Neural crest cell (in vitro differentiated cells): Measurements from ENCODE around the gene PUSL1. TPM values are rescaled to one million over a fixed set of nuclear protein-coding genes. Genes with fewer than 3 reads are reported as not detected.

Experiments used
- DNase-seq: peaks from one replicate; pipeline ENCODE4 v3.0.0; 2021; ENCODE audit warnings: low read depth, mixed read lengths, low spot score
- H3K27ac Mint-ChIP-seq: one replicate; pipeline ENCODE4 v1.8.0; 2021; ENCODE audit warnings: mild to moderate bottlenecking, mixed read lengths; ENCODE audit not compliant: unreplicated experiment
- H3K27me3 Mint-ChIP-seq: 2 replicates; pipeline ENCODE4 v1.8.0; 2021; ENCODE audit warnings: low read depth, mild to moderate bottlenecking, mixed read lengths
- H3K36me3 Mint-ChIP-seq: 2 replicates; pipeline ENCODE4 v1.8.0; 2021; ENCODE audit warnings: low read depth, mild to moderate bottlenecking, mixed read lengths
- H3K4me1 Mint-ChIP-seq: 2 replicates; pipeline ENCODE4 v1.8.0; 2021; ENCODE audit warnings: mixed read lengths
- H3K4me3 Mint-ChIP-seq: one replicate; pipeline ENCODE4 v1.8.0; 2021; ENCODE audit warnings: mild to moderate bottlenecking, mixed read lengths
- H3K9me3 Mint-ChIP-seq: 2 replicates; pipeline ENCODE4 v1.8.0; 2021; ENCODE audit warnings: mixed read lengths
- total RNA-seq: library from RNA; stranded (reverse); gene quantifications from 2 replicates; pipeline ENCODE4 v1.2.1, GENCODE V29; 2021
- TF ChIP-seq, protein P1 (sequence below): fragments of 200-600 bp; sonication (generic); conservative IDR thresholded peaks from 2 replicates; pipeline ENCODE4 v1.5.0; 2021; ENCODE audit warnings: antibody characterized with exemption, mild to moderate bottlenecking

Gene PUSL1
- total RNA-seq, 1 donor from 2014 or later = 27.9 TPM

DNA sequence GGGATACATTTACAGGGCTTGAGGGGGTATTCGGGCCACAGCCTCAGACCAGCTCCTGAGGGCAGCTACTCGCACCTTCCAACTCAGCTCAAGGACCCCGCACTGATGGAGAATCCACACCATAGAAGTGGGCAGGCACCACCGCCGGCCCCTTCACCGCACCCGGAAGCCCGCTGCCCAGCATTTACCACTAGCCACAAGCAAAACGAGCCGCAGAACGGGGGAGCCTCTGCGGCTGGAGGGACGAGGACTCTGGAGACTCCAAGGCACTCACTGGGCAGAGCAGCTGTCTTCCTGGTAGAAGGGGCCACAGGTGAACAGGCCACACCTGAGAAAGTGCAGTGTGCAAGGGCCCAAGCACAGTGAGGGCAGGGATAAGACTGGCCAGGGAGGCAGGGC, 40.1 kb upstream of the PUSL1 start:
- no peak overlapping the region for H3K27ac Mint-ChIP-seq

DNA sequence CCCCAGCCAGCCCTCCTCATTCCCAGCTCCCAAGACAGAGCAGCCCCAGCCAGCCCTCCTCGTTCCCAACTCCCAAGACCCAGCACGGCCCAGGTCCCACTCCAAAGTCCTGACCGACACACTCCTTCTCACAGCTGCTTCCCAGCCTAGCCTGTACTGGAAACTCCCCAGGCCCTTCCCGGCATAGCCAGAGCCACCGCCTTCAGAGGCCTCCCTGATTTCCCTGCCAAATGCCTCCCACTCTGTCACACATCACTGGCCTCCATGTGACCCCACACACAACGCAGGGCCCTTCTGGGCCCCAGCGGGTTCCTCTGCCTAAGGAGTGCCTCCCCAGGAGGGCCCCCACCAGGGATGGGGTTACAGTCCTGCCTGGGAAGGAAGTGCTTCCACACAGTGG, 37.6 kb upstream of the PUSL1 start:
- Mint-ChIP-seq H3K27me3 (no peaks in the 10 kb centered on the region), H3K9me3 (no peaks in the 10 kb centered on the region), H3K4me1 (peaks cover 32% of the 10 kb centered on the region), H3K4me3 (peak overlapping the region; percentile 90), H3K27ac (peak overlapping the region; percentile 39), H3K36me3 (peaks cover 8% of the 10 kb centered on the region)
- DNase-seq = no peak
- TF ChIP-seq, protein P1, sequence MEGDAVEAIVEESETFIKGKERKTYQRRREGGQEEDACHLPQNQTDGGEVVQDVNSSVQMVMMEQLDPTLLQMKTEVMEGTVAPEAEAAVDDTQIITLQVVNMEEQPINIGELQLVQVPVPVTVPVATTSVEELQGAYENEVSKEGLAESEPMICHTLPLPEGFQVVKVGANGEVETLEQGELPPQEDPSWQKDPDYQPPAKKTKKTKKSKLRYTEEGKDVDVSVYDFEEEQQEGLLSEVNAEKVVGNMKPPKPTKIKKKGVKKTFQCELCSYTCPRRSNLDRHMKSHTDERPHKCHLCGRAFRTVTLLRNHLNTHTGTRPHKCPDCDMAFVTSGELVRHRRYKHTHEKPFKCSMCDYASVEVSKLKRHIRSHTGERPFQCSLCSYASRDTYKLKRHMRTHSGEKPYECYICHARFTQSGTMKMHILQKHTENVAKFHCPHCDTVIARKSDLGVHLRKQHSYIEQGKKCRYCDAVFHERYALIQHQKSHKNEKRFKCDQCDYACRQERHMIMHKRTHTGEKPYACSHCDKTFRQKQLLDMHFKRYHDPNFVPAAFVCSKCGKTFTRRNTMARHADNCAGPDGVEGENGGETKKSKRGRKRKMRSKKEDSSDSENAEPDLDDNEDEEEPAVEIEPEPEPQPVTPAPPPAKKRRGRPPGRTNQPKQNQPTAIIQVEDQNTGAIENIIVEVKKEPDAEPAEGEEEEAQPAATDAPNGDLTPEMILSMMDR = no peak

More for the DNA sequence above, 40.1 kb upstream of the PUSL1 start:
- H3K9me3 Mint-ChIP-seq = no peaks in the 10 kb centered on the region
- TF ChIP-seq, protein P1 = no peak
- no peaks in the 10 kb centered on the region for H3K27me3 Mint-ChIP-seq
- peaks cover 10% of the 10 kb centered on the region for H3K36me3 Mint-ChIP-seq
- DNase-seq = no peak
- H3K4me3 Mint-ChIP-seq = peak overlapping the region; percentile 27
- H3K4me1 Mint-ChIP-seq = peaks cover 24% of the 10 kb centered on the region

DNA sequence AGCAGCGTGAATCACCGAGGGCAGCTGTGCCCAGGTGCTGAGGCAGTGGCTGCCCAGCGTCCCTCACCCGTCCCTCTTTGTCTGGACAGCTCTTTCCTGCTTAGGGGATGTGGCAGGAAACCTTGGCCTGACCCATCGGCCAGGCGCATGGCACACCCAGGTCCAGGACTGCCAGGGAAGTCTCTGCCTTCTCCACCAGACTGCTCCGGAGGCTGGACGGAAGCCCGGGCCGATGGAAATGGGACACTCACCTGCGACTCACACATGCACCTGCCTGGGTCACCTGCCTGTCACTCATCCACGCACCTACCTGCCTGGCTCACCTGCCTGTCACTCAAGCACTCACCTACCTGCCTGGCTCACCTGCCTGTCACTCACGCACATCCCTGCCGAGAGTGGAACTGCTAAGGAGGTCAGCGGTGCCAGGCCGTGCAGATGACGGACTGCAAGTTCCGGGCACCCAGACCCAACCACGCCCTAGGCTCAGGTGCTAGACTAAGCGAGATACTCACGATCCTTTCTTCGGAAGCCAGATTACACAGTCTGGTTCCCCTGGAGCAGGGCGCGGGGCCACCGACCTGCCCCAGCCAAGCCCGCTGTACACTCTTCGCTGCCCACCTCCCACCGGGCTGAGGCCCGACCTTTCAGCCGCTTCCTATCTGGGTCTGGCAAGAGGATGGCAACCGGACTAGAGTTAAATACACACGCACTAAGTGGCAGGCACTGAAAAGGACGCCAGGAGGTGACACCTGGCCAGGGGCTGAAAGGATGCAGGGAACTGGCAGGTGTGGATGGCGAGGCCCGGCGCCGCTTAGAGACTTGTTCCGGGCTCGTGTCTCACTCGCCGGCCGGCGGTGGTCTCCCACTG, 35.8 kb upstream of the PUSL1 start:
- Mint-ChIP-seq H3K27me3 (no peaks in the 10 kb centered on the region), H3K36me3 (peaks cover 5% of the 10 kb centered on the region), H3K4me1 (peaks cover 34% of the 10 kb centered on the region), H3K27ac (peak overlapping the region; percentile 71), H3K4me3 (peak overlapping the region; percentile 89), H3K9me3 (no peaks in the 10 kb centered on the region)
- TF ChIP-seq, protein P1 = no peak
- DNase-seq = no peak

DNA sequence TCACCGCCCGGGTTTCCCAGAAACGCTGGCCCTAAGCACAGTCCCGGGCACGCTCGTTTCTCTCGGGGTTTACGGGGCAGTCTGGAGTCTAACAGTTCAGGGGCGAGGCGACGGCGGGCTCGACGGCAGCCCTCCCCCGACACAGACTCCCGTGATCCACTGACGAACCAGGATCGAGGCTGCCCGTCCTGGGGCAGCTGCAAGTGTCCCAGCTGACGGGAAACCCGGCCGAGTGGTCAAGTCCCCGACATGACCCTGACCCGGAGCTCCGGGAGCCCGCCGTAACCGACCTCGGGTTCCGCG, 35.2 kb upstream of the PUSL1 start:
- DNase-seq = no peak
- peak overlapping the region; percentile 71 for H3K27ac Mint-ChIP-seq
- H3K4me1 Mint-ChIP-seq = peaks cover 34% of the 10 kb centered on the region
- H3K27me3 Mint-ChIP-seq = no peaks in the 10 kb centered on the region
- H3K4me3 Mint-ChIP-seq = peak overlapping the region; percentile 89
- TF ChIP-seq, protein P1 = no peak
- H3K9me3 Mint-ChIP-seq = no peaks in the 10 kb centered on the region
- H3K36me3 Mint-ChIP-seq = peaks cover 5% of the 10 kb centered on the region

DNA sequence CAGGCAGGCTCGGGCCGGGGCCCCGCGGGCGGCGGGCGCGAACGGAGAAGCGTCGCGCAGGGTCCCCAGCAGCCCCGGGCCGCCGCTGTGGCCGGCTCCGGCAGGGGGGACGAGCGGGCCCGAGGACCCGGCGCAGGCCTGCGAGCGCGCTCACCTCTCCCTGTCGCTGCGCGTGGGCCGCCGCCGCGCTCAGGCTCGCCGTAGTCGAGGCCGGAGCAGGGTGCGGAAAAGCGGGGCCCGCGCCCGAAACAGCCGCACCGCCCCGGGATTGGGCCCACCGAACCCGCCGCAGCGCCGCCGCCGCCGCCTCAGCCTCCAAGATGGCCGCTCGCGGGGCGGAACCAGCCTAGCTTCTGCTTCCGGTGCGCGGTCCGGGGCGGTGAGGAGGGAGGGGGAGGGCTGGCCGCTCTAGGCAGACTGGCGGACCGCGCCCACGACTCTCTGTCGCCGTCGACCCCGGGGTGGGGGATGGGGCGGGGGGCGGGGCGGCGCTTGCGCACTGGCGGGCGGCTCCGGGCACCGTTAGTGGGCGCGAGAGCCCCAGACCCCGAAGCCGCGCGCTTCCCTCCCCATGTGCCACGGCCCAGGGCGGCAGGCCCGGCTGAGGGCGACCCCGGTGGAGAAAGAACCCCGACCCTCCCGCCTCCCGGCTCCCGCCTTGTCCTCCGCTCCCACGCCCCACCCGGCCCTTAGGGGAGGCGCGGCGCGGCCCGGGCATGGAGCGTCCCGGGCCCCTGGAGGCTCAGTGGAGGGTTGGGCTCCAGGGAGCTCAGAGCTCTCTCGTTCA, 34.7 kb upstream of the PUSL1 start, which contains the start of gene UBE2J2:
Gene UBE2J2, minus strand, starts transcription at position 343 of the 787 bp plus-strand sequence. CDS start 5,862 bp downstream, outside the sequence.
- no peaks in the 10 kb centered on the region for H3K27me3 Mint-ChIP-seq
- H3K36me3 Mint-ChIP-seq = peaks cover 5% of the 10 kb centered on the region
- TF ChIP-seq, protein P1 = no peak
- H3K27ac Mint-ChIP-seq = peak within 1 kb of the TSS; percentile 71
- no peaks in the 10 kb centered on the region for H3K9me3 Mint-ChIP-seq
- peak within 1 kb of the TSS; percentile 89 for H3K4me3 Mint-ChIP-seq
- peaks cover 34% of the 10 kb centered on the region for H3K4me1 Mint-ChIP-seq
- peak; percentile 88 for DNase-seq
